Stimulated activated CD8-positive, alpha-beta memory T cell treated with anti-CD3 and anti-CD28 coated beads, Interleukin-12 subunit alpha, Interleukin-12 subunit beta, amount 100 ng/mL, for 24 hours (primary cell): ENCODE results near the gene SERTAD3.
"Not testable (repeated sequence)": the region's sequence is repeated elsewhere in the genome, so short reads cannot be mapped to it uniquely, and the experiment has no call there.

ENCODE experiments used
- DNase-seq: peaks from one replicate; pipeline ENCODE4 v3.0.0-alpha.2; 2020; ENCODE audit errors: extremely low read depth

Gene SERTAD3

GRCh38 chr19:40444000-40444824, at the start of gene SERTAD3:
Gene SERTAD3 (minus strand): TSS chr19:40444335. CDS start chr19:40442080, 2,255 bp downstream.
- peak; percentile 95 for DNase-seq

GRCh38 chr19:40493778-40494177, 49.6 kb upstream of the SERTAD3 start:
- DNase-seq: no peak

GRCh38 chr19:40492274-40492673, 48.1 kb upstream of the SERTAD3 start:
- no peak for DNase-seq

- DNase-seq: no peak
Measured at GRCh38 chr19:40489882-40490230, 45.7 kb upstream of the SERTAD3 start.

GRCh38 chr19:40486017-40486416, 41.9 kb upstream of the SERTAD3 start:
- DNase-seq: no peak

GRCh38 chr19:40475878-40476644, 31.9 kb upstream of the SERTAD3 start:
- DNase-seq: not testable (repeated sequence)

GRCh38 chr19:40474737-40475136, 30.6 kb upstream of the SERTAD3 start:
- DNase-seq: no peak

GRCh38 chr19:40472516-40472915, 28.4 kb upstream of the SERTAD3 start:
- DNase-seq: no peak

- no peak for DNase-seq
Measured at GRCh38 chr19:40471111-40471510, 27.0 kb upstream of the SERTAD3 start.

- no peak for DNase-seq
Measured at GRCh38 chr19:40469011-40469410, 24.9 kb upstream of the SERTAD3 start.

- no peak for DNase-seq
Measured at GRCh38 chr19:40466985-40467734, 23.0 kb upstream of the SERTAD3 start, which contains the start of gene SPTBN4. Gene SPTBN4 (plus strand): TSS chr19:40467001. CDS start chr19:40472622, 5,621 bp downstream.

GRCh38 chr19:40466219-40466984, 22.3 kb upstream of the SERTAD3 start:
- peak; percentile 42 for DNase-seq

GRCh38 chr19:40465557-40466218, 21.6 kb upstream of the SERTAD3 start, which contains the start of gene BLVRB:
Gene BLVRB (minus strand): TSS chr19:40465745. CDS start chr19:40465688, 57 bp downstream.
- peak; percentile 97 for DNase-seq

- DNase-seq: no peak
Measured at GRCh38 chr19:40465025-40465556, 21.0 kb upstream of the SERTAD3 start.

GRCh38 chr19:40464059-40465024, 20.2 kb upstream of the SERTAD3 start:
- no peak for DNase-seq

GRCh38 chr19:40463587-40464037, 19.5 kb upstream of the SERTAD3 start:
- DNase-seq: not testable (repeated sequence)

GRCh38 chr19:40461669-40462221, 17.6 kb upstream of the SERTAD3 start:
- DNase-seq: no peak

GRCh38 chr19:40460185-40460584, 16.1 kb upstream of the SERTAD3 start:
- DNase-seq: no peak

- DNase-seq: no peak
Measured at GRCh38 chr19:40458597-40458974, 14.5 kb upstream of the SERTAD3 start.
